Right lobe of liver (tissue), 4 donors: ENCODE results near the gene CENPQ.

ENCODE experiments used
- POLR2A ChIP-seq: fragments of 450-650 bp; IDR thresholded peaks from one replicate; pipeline ENCODE4 v1.6.1; 2017; ENCODE audit warnings: antibody characterized with exemption, mild to moderate bottlenecking
- TF ChIP-seq, protein P1 (sequence below), 4 donors: fragments of 200-600 bp in 3 of 4; fragments of 450-650 bp in 1 of 4; IDR thresholded peaks; one replicate each; pipeline versions ENCODE4 v1.5.1 to v1.8.0; 2016 to 2022; ENCODE audit warnings: antibody characterized with exemption in 4 of 4, mild to moderate bottlenecking in 2 of 4
- donor health status: DM: no; HTN: no; CAD: no.
- donor health status: DM: no; HTN: no; CAD: no.
- donor health status: DM: no; HTN: yes; CAD: no.

DNA sequence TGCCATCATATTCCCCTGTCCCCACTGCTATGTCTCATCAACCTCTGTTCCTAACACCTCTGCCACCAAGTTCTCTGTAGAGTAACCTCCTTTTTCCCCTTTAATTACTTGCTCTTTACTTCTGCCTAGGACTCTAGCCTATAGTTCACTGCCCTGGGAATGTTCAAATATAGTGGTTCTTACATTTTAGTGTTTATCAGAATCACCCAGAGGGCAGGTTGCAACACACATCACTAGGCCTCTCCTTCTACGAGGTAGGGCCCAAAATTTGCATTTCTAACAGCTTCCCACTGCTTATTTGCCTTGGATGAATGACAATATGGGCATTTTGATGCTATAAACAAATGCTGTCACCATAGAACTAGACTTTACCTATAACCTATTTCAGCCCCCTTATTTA, 64.2 kb downstream of the CENPQ start:
- TF ChIP-seq, protein P1, sequence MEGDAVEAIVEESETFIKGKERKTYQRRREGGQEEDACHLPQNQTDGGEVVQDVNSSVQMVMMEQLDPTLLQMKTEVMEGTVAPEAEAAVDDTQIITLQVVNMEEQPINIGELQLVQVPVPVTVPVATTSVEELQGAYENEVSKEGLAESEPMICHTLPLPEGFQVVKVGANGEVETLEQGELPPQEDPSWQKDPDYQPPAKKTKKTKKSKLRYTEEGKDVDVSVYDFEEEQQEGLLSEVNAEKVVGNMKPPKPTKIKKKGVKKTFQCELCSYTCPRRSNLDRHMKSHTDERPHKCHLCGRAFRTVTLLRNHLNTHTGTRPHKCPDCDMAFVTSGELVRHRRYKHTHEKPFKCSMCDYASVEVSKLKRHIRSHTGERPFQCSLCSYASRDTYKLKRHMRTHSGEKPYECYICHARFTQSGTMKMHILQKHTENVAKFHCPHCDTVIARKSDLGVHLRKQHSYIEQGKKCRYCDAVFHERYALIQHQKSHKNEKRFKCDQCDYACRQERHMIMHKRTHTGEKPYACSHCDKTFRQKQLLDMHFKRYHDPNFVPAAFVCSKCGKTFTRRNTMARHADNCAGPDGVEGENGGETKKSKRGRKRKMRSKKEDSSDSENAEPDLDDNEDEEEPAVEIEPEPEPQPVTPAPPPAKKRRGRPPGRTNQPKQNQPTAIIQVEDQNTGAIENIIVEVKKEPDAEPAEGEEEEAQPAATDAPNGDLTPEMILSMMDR (IDR thresholded peaks at IDR 0.05): no peak
- TF ChIP-seq POLR2A: no peak
